Measurements from ENCODE around the gene TRIP13.

DNA sequence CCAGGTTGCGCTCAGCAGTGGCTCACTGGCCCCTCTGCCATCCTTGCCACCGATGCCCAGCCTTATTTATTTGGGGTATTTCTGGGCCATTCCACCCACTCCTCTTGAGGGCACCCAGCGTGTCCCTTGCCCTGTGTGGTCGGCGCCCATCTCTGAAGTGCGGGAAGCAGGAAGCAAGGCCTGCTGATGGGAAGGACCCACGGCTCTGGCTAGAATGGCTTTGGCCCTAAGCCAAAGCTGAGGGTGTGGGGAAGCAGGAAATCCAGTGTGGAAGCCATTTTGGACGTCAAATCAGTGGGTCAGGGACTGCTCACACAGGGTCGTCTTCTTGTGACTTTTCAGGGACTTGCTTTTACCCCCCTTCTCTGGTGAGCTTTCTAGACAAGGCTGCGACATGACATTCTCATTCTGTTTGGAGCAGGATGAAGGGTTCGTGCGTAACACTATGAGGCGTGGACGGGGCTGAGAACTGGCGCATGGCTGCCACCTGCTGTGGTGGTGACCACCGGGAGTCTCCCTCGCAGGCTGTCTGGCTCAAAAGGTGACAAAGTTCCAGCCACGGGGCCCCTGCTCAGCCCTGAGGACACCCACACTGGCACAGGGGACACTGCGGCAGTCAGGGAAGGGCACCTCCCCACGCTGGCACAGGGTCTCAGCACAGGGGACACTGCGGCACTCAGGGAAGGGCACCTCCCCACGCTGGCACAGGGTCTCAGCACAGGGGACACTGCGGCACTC is 65.2 kb downstream of the TRIP13 start:
- TF ChIP-seq POLR2A (IDR thresholded peaks at IDR 0.05) (no peak), POLR2AphosphoS5 (IDR thresholded peaks at IDR 0.05) (no peak)
- TF ChIP-seq, protein P1, sequence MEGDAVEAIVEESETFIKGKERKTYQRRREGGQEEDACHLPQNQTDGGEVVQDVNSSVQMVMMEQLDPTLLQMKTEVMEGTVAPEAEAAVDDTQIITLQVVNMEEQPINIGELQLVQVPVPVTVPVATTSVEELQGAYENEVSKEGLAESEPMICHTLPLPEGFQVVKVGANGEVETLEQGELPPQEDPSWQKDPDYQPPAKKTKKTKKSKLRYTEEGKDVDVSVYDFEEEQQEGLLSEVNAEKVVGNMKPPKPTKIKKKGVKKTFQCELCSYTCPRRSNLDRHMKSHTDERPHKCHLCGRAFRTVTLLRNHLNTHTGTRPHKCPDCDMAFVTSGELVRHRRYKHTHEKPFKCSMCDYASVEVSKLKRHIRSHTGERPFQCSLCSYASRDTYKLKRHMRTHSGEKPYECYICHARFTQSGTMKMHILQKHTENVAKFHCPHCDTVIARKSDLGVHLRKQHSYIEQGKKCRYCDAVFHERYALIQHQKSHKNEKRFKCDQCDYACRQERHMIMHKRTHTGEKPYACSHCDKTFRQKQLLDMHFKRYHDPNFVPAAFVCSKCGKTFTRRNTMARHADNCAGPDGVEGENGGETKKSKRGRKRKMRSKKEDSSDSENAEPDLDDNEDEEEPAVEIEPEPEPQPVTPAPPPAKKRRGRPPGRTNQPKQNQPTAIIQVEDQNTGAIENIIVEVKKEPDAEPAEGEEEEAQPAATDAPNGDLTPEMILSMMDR (IDR thresholded peaks at IDR 0.05 in 8 of 11, conservative IDR thresholded peaks at IDR 0.05 in 3 of 11): no peak

Measured in spleen (tissue), 7 donors.